ENCODE data around the gene ESM1. TPM values are rescaled to one million over a fixed set of nuclear protein-coding genes. Genes with fewer than 3 reads are reported as not detected.

ESM1 gene
- total and polyA plus RNA-seq, 2 donors (not counting 3 experiments of a cell fraction or from before 2014, with no cell fraction given) = 214 to 577 TPM

- no peaks in the 10 kb centered on the region for H3K9me3 ChIP-seq (replicated peaks; ENCODE audit: control insufficient read depth, insufficient read depth, low read length)
- H3K36me3 ChIP-seq (ENCODE audit: control insufficient read depth in 2 of 2, extremely low read depth in 1 of 2, insufficient read depth in 2 of 2, low read length in 2 of 2) = no peaks in the 10 kb centered on the region
- BruUV-seq (replicated peaks) = no TSS peak
- no peak overlapping the region for H3K27ac ChIP-seq (ENCODE audit: insufficient read depth, low read depth, low read length)
- ChIA-PET POLR2A (no interaction called here), CTCF (no interaction called here)
- no peak overlapping the region for H3K4me3 ChIP-seq (replicated peaks in 1 of 3; ENCODE audit: insufficient read depth in 1 of 3, low read depth in 1 of 3, low read length in 3 of 3)
- no peaks in the 10 kb centered on the region for H3K9me1 ChIP-seq (replicated peaks; ENCODE audit: control insufficient read depth, extremely low read depth, insufficient read depth, low read length)
- H3K27me3 ChIP-seq (ENCODE audit: control insufficient read depth in 2 of 2, insufficient read depth in 2 of 2, low read length in 2 of 2) = no peaks in the 10 kb centered on the region
- H3K79me2 ChIP-seq (ENCODE audit: control insufficient read depth, insufficient read depth, low read length) = no peaks in the 10 kb centered on the region
- TF ChIP-seq POLR2AphosphoS5 (IDR thresholded peaks at IDR 0.05; ENCODE audit: insufficient read depth, low read depth, low read length) = no peak
- no peak for TF ChIP-seq MAX (IDR thresholded peaks at IDR 0.05; ENCODE audit: insufficient read depth, insufficient read length)
- TF ChIP-seq MYC (IDR thresholded peaks at IDR 0.05; ENCODE audit: low read depth, low read length) = no peak
- TF ChIP-seq JUN (IDR thresholded peaks at IDR 0.05; ENCODE audit: borderline replicate concordance, insufficient read depth, insufficient read length, low read depth) = no peak
- TF ChIP-seq GATA2 (IDR thresholded peaks at IDR 0.05; ENCODE audit: insufficient read depth, insufficient read length, low read depth, low read length) = no peak
- no peak for TF ChIP-seq FOS (IDR thresholded peaks at IDR 0.05; ENCODE audit: borderline replicate concordance, insufficient read depth, low read length)
- TF ChIP-seq CTCF (IDR thresholded peaks at IDR 0.05; ENCODE audit: extremely low read depth in 1 of 2, insufficient read depth in 1 of 2, low read depth in 1 of 2, low read length in 2 of 2) = no peak
- TF ChIP-seq EZH2 (IDR thresholded peaks at IDR 0.05; ENCODE audit: borderline replicate concordance, low read depth, low read length, severe bottlenecking) = no peak
- TF ChIP-seq POLR2A (IDR thresholded peaks at IDR 0.05; ENCODE audit: low read depth, low read length) = no peak
- H3K4me1 ChIP-seq (ENCODE audit: control insufficient read depth, extremely low read depth, insufficient read depth, low read length) = no peaks in the 10 kb centered on the region
- no peaks in the 10 kb centered on the region for H4K20me1 ChIP-seq (replicated peaks; ENCODE audit: control insufficient read depth, extremely low read depth, insufficient read depth, low read length)
- H2AFZ ChIP-seq (ENCODE audit: low read depth, low read length) = no peak overlapping the region
- FAIRE-seq = no peak
- H3K9ac ChIP-seq (replicated peaks; ENCODE audit: extremely low read depth, insufficient read depth, low read length) = no peak overlapping the region
- H3K4me2 ChIP-seq (ENCODE audit: insufficient read depth, low read length) = no peak overlapping the region
- DNase-seq (ENCODE audit: low read depth, low spot score) = no peak
- dilution Hi-C loops (cut with MboI; ENCODE audit: extremely low pct_ligation_motif_present, low sequenced_read_pairs) (no loop called here), intact Hi-C loops (cut with micrococcal nuclease) (no loop called here)
Observed at GRCh38 chr5:55022450-55022849, 37.1 kb upstream of the ESM1 start.
